Measurements from ENCODE around the gene HMGN1.
"Not testable (repeated sequence)": the region's sequence is repeated elsewhere in the genome, so short reads cannot be mapped to it uniquely, and the experiment has no call there.

The HMGN1 gene

DNA sequence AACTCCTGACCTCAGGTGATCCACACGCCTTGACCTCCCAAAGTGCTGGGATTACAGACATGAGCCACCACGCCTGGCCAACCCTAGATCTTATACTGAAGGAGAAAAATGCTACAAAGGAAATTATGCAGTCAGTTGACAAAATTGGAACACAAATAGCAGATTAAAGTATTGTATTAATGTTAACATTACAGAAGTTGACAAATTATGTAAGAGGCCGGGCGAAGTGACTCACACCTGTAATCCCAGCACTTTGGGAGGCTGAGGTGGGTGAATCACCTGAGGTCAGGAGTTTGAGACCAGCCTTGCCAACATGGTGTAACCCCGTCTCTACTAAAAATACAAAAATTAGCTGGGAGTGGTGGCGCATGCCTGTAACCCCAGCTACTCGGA, 21.0 kb upstream of the HMGN1 start:
- in situ Hi-C loops (cut with MboI; ENCODE audit: low sequenced_read_pairs): not testable (repeated sequence)

DNA sequence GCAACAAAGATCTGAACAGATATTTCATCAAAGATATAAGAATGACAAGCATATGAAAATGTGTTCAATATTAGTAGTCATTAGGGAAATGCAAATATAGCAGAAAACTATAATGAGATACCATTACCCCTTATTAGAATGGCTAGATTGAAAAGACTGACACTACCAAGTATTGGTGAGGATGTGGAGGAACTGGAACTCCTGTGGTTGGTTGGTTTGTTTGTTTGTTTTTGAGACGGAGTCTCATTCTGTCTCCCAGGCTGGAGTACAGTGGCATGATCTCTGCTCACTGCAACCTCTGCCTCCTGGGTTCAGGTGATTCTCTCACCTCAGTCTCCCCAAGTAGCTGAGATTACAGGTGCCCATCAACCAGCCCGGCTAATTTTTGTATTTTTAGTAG, 18.9 kb upstream of the HMGN1 start:
- in situ Hi-C loops (cut with MboI; ENCODE audit: low sequenced_read_pairs): no loop called here

DNA sequence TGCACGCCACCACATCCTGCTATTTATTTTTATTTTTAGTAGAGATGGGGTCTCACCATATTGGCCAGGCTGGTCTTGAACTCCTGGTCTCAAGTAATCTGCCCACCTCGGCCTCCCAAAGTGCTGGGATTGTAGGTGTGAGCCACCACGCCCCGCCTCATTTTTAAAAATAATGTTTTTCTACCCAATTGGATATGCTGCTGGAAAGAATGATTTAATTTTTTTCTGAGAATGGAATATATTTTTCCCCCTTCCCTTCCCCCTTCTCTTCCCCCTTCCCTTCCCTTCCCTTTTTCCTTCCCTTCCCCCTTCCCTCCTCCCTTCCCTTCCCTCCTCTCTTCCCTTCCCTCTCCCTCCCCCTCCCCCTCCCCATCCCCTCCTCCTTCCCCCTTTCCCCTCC, 17.7 kb upstream of the HMGN1 start:
- in situ Hi-C loops (cut with MboI; ENCODE audit: low sequenced_read_pairs): no loop called here

DNA sequence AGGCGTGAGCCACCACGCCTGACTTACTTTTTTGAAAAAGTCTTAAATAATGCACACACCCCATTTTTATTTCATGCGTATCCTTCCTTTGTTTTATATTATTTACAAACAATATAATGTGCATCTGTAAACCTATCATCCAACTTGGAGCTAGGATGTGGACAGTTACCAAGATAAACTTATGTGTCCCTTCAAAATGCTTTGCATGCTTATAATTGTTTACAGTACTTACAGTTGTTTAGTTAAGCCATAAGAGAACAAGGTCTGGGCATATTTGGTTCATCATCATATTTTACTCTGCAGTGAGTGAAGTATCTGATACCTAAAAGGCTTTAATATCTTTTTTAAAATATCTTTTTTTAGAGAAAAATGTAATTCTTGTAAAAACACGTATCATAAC, 16.1 kb upstream of the HMGN1 start:
- in situ Hi-C loops (cut with MboI; ENCODE audit: low sequenced_read_pairs): no loop called here

DNA sequence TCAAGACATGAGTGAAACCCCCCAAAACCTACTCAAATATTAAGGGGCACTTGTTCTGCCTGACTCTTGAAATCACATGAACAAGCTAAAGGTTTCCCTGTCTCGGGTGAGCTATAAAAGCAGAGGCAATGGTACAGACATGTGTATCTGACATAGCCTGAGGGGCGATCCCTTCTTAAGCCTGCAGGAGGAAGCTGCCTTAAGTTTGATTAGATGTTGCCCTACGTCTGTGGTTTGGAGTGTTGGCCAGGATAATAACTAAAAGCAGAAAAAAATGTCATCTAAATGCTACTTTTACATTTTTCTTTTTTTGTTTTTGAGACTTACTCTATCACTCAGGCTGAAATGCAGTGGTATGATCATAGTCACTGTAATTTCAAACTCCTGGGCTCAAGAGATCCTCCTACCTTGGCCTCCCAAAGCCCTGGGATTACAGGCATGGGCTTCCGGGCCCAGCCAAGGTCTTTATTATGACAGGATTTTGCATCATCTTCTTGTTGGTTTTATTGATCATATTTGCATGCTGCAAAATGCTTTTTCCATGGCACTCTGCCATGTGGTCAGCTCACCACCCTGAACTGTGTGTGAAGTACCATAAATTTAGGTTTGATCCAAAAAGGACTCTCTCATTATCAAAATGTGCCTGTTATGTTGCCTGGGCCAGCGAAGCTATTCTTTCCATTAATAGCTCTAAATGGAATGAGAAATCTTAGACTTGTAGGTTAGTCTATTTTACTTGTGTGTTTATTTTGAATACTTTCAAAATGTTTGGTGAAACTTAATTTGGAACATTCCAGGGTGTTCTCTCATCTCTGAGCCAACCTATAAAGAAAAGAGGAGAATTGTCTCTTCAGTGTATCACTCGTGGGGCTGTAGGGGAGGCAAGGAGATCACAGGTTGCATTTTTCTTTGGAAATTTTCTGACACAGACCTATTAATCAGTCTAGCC, 15.0 kb upstream of the HMGN1 start:
- in situ Hi-C loops (cut with MboI; ENCODE audit: low sequenced_read_pairs): no loop called here

DNA sequence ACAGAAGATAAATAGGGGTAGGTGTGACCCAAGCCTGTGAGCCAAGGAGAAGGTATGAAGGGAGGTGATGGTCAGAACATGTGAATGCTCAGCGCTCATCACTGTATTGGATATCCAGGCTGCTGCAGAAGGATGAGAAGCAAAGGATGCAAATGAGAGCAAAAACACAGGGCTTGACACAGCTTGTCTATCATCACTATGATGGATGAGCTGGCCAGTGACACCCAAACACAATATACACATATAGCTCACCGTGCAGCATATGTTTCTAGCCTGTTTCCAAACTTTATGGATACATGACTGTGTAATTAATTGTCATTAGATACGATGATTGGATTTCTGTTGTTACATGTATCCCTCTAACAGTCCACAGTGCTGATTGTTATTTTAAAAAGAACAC, 13.8 kb upstream of the HMGN1 start:
- in situ Hi-C loops (cut with MboI; ENCODE audit: low sequenced_read_pairs): no loop called here

DNA sequence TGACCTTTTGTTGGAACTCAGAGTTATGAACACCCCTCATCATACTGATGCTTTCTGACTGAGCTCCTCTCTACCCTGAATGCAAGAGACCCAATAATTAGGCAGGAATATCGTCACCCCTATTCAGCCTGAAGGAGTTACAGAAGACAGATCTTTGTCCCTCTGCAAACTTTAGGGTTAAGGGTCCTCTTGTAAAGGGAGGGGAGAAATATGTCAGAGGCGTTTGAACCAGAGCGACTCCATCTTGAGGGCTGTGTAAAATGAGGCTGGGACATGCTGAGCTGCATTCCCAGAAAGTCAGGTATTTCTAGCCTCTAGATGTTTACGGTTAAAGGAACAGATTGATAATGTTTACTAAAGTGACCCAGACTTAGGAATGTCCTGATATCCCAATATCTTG, 10.5 kb upstream of the HMGN1 start:
- in situ Hi-C loops (cut with MboI; ENCODE audit: low sequenced_read_pairs): no loop called here

DNA sequence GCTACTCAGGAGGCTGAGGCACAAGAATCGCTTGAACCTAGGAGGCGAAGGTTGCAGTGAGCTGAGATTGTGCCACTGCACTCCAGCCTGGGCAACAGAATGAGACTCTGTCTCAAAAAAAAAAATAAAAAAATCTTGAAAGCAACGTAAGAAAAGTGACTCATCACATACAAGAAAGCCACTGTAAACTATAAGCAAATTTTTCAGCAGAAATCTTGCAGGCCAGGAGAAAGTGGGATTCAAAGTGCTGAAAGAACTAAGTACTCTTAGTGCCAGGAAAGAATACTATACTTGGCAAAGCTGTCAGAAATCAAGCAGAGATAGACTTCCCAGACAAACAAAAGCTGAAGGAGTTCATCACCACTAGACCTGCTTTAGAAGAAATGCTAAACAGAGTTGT, 4.4 kb upstream of the HMGN1 start:
- in situ Hi-C loops (cut with MboI; ENCODE audit: low sequenced_read_pairs): no loop called here

DNA sequence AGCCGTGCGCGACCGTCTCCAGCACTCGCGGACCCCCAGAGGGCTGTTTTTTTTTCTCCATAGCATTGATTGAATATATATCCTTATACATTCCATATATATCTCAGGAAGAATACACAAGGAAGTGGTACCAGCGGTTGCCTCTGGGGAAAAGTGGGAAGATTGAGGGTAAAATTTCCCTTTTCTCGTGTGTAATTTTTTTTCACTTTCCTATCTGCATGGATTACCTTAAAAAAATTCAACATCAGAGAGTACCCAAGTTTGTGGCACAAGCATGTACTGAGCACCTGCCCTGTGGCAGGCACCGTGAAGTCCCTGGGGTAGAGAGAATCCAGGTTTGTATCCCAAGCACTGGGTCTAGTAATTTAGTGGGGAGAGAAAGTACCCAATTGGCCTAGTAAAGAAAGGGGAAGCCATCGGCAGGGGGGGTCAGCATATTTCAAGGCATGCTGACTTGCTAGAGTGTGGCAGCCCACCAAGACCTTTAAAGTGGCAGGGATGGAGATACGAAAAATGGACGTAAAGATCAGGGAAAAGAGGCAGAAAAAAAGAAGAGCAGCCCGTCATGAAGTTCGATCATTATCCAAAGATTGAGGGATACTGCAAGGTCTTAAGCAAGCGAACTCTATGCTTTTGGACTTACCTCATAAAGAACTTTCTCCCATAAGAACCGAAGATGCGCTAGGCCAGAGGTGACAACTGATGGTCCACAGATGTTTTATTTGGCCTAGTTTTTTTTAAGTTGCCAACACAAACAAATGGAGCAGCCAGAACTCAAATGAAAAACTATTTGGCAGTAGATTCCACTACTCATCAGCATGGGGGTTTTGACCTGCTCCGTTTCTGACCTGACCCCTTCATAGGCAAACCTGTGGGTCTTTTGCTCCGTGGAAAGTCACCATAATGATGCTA, 1.5 kb upstream of the HMGN1 start:
- in situ Hi-C loops (cut with MboI; ENCODE audit: low sequenced_read_pairs): no loop called here

DNA sequence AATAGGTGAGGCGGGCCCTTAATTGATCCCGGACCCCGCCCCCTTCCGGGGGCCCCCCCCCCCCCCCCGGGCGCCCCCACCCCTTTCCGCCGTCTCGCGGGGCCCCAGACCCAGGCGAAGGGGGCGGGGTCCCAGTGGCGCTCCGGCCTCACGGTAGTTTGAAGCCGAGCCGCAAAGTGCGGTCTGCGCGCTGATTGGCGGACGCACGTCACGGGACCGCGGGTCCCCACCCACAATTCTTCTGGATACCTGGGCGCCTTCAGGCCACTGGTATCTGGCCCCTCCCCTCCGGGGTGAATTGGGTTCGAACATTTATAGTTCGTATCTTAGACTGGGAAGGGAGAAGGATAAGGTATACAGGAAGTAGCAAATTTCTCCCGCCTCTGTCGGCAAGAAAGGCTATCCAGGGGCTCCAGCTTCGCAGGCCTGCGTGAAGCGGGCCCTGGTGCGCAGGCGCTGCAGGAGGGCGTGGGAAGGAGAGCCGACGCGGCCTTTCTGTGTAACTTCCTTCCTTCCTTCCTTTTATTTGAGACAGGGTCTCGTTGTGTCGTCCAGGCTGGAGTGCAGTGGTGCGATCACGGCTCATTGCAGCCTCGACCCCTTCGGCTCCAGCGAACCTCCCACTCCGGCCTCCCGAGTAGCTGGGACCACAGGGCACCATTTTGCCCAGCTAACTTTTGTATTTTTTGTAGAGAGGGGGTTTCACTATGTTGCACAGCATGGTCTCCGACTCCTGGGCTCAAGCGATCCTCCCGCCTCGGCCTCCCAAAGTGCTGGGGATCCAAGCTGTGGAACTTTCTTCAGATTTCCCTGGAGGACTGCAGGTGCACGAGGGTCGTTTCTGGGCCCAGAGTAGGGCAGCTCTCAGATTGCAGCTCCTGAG, 564 bp upstream of the HMGN1 start:
- in situ Hi-C loops (cut with MboI; ENCODE audit: low sequenced_read_pairs): no loop called here

DNA sequence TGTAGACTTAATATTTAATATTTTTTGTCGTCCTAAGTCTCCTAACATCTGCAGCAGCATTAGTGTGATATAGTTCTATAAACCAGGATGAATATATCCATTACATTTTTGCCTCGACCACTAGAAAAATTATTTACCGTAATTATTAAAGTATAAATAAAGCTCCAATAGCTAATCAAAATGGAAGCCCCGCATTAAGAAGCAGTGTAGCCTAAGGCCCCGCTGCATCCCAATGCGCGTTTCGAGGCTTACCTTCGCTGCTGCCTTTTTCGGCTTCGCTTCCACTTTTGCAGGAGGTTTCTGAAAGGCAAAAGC, 891 bp downstream of the HMGN1 start:
- in situ Hi-C loops (cut with MboI; ENCODE audit: low sequenced_read_pairs): no loop called here

DNA sequence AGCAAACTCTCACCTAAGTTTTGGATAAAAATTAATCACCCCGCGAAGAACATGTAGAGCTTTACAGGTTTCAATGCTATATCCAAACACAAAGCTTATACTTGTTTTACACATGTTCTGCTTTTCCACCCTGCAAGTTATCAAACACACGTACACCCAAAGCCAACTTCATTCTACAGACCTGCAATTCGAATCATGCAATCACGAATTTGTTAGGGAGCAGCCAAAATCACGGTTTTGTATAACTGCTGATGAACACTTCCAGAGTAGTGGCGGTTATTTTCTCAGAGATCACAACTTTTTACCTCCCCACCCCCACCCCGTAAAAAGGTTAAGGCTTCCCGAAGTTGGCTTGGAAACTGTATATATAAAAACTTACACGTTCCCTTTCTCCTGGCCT, 1.4 kb downstream of the HMGN1 start:
- in situ Hi-C loops (cut with MboI; ENCODE audit: low sequenced_read_pairs): no loop called here

DNA sequence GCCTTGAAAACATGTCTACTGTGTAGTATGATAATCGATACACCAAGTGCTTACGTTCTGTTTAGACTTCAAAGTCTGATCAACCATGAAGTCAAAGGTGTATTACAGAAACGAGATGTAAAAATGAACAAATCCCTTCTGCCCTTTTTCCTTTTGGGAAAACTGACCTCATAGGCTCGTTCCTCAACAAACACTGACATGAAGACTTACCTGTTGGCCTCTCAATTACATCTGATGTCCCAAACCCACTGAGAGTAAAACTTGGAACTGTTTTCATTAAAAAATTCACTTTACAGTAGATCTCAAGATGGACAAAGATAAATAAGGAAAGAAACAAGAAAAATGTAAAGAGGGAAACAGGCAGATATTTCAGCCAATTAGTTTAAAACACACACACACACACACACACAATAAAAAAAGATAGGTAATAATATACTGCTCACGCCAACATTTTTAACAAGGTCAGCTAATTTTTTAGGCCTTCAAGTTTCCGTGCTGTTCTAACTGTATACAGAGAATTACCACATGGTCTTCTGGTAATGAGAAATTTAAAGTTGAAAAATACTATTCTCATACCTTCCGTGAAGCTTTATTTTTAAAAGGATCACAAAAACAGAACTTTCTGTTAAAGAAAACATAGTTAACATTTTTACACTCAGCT, 2.1 kb downstream of the HMGN1 start:
- in situ Hi-C loops (cut with MboI; ENCODE audit: low sequenced_read_pairs): no loop called here

DNA sequence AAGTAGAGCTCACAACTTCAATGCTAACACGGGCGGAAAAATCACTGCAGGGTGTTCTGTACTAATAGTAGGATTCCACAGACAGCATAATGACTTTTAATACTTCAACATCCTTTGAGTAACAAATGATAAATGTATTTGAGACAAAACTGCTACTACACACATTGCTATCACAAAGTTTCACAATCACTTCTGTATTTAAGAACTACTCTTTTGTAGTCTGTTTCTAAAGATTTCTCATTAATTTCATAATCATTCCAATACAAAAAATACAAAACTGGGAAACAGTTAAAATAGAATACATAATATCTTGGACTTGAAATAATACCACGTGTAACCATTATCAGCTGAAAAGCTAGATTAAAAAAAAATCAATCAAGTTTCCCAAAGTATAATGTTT, 2.7 kb downstream of the HMGN1 start:
- in situ Hi-C loops (cut with MboI; ENCODE audit: low sequenced_read_pairs): no loop called here

DNA sequence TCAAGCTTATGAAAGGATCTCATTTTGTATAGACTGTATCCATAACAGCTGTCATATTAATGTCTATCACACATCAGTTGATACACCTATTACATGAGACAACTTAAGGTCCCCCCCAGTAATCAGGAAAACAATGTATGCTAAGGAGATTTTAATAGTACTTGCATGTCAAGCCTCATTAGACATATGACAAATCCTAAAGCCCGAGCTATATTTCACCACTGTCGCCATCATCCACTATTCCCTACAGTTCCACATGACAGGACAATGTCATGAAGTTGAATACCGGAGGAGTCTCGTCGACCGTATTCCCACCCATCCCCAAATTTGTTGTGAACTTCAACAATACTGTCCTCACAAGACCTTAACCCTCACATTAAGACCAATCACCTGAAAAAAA, 3.4 kb downstream of the HMGN1 start:
- in situ Hi-C loops (cut with MboI; ENCODE audit: low sequenced_read_pairs): no loop called here

DNA sequence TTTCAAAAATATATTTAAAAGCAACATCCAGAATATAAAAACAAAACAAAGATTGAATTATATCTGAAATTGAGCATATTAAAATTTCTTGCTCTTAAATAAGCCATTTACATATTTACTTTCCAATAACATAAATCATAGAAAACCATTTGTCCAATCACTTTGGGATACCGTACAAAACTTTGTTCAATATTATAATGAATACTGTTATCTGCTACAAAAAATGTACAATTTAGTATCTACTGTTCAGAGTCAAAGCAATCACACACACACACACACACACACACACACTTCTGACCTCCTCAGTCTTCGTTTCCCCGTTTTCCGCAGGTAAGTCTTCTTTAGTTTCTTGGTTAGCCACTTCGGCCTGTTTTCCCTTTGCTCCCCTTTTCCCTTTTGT, 4.0 kb downstream of the HMGN1 start:
- in situ Hi-C loops (cut with MboI; ENCODE audit: low sequenced_read_pairs): no loop called here

DNA sequence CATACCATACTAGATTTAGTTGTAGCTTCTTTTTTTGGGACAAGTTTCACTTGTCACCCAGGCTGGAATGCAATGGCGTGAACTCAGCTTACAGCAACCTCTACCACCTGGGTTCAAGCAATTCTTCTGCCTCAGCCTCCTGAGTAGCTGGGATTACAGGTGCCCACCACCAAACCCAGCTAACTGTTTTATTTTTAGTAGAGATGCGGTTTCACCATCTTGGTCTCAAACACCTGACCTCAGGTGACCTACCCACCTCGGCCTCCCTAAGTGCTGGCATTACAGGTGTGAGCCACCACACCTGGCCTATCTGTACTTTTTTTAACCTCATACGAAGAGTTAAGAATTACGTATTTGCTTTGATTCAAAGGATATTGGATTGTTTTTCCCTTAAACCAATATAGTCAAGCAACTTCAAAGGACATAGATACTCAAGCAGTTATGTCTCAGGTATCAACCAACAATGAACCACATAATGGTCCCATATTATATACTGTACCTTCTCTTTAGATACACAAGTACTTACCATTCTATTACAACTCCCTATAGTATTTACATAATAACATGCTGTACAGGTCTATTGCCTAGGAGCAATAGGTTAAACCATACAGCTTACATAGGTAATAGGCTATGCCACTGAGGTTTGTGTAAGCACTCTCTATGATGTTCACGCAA, 7.5 kb downstream of the HMGN1 start:
- in situ Hi-C loops (cut with MboI; ENCODE audit: low sequenced_read_pairs): no loop called here

DNA sequence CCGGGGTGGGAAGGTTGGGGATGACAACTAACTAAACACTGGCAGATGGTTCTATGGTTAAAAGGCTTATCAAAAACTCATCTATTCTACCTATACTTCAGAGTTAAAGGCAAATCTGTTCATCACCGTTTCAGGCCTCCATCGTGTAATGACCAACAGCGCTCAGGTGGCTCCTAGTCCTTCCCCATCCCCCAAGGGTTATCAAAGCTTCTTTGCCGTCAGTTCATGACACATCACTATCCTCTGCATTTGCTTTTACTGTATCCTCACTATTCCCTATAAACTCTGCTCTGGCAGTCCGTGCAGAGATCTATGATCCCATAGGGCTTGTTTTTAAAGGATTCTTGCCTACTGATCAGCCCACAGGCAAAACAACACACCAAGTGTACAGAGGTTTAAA, 8.2 kb downstream of the HMGN1 start:
- in situ Hi-C loops (cut with MboI; ENCODE audit: low sequenced_read_pairs): no loop called here

DNA sequence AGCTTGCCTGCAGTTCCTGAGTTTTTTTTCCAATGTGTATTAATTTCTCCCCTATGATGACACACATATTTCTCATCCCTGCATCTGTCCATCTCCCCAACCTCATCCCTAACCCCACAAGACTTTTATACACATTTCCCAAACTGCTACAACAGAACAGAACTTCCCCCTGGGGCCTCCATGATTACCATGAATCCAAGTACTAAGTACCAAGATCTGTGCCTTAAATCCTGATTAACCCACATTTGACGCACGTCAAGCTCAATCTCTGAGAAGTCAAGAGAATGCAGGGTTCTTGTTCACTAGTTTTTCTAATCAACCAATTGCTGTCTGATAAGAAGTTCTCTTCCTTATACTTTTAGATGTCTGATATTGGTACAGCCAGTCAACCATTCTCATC, 9.7 kb downstream of the HMGN1 start:
- in situ Hi-C loops (cut with MboI; ENCODE audit: low sequenced_read_pairs): no loop called here

DNA sequence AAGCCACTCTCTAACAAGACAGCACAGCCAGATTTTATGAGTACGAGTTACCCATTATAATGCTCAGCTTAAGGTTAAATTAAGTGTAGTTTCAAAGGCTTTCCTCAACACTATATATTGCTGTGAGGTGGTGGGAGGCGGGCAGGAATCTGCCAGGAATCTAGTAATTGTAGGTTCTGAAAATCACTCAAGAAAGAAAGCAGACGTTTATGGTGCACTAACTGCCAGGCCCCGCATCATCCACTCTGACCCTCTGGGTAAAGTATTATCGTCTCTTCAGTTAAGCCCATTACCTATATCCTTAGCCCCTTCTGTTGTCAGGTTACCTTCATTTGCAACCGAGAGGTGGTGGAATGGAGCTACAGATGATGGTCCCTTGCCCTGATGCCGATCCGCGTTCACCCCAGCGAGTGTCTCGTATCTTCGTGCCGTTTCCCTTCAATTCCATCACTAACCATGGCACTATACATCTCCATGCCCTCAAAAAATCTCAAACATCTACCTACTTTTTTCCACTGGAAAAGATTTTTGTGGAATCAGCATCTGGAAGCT, 12.4 kb downstream of the HMGN1 start:
- in situ Hi-C loops (cut with MboI; ENCODE audit: low sequenced_read_pairs): no loop called here
